HL-60 (cell line): ENCODE results near the gene TRIM26.

Experiments used
- DNase-seq, 2 experiments: peaks; one replicate each; pipeline ENCODE4 v3.0.0-alpha.2; 2010 to 2020; ENCODE audit warnings: low read depth in 1 of 2, low spot score in 1 of 2
- H3K27ac ChIP-seq: fragments of 250-450 bp; sonication (Bioruptor Pico); replicated peaks from 2 replicates; pipeline ENCODE4 v1.5.1; 2020; ENCODE audit warnings: mild to moderate bottlenecking, moderate library complexity
- H3K27me3 ChIP-seq: fragments of 250-450 bp; sonication (Bioruptor Pico); 2 replicates; pipeline ENCODE4 v1.5.1; 2021; ENCODE audit warnings: mild to moderate bottlenecking, moderate library complexity; ENCODE audit not compliant: insufficient read depth, poor library complexity, severe bottlenecking
- H3K4me3 ChIP-seq: replicated peaks from 2 replicates; pipeline ENCODE4 v1.5.1; 2011; ENCODE audit warnings: mild to moderate bottlenecking, control low read depth, low read length; ENCODE audit not compliant: insufficient read depth
- GABPA ChIP-seq: IDR thresholded peaks from 2 replicates; pipeline ENCODE4 v1.6.1; 2012; ENCODE audit warnings: low read depth
- POLR2AphosphoS5 ChIP-seq: IDR thresholded peaks from 2 replicates; pipeline ENCODE4 v1.6.1; 2012; ENCODE audit warnings: low read depth
- SPI1 ChIP-seq: IDR thresholded peaks from 2 replicates; pipeline ENCODE4 v1.6.1; 2012; ENCODE audit warnings: low read depth, mild to moderate bottlenecking, borderline replicate concordance
- TF ChIP-seq, protein P1 (sequence below): IDR thresholded peaks from 2 replicates; pipeline ENCODE4 v1.6.1; 2012; ENCODE audit warnings: low read depth; ENCODE audit not compliant: insufficient replicate concordance
- TF ChIP-seq, protein P2 (sequence below): IDR thresholded peaks from one replicate; pipeline ENCODE4 v1.5.1; 2011; ENCODE audit warnings: low read length, control low read depth, inconsistent platforms; ENCODE audit not compliant: insufficient read depth

Gene TRIM26

GRCh38 chr6:30195951-30196350 lies 17.3 kb downstream of the TRIM26 start:
- no peak for DNase-seq
- TF ChIP-seq GABPA (no peak), SPI1 (no peak)
- no peaks in the 10 kb centered on the region for H3K27me3 ChIP-seq
- H3K27ac ChIP-seq: no peak overlapping the region
- H3K4me3 ChIP-seq: no peak overlapping the region

DNA sequence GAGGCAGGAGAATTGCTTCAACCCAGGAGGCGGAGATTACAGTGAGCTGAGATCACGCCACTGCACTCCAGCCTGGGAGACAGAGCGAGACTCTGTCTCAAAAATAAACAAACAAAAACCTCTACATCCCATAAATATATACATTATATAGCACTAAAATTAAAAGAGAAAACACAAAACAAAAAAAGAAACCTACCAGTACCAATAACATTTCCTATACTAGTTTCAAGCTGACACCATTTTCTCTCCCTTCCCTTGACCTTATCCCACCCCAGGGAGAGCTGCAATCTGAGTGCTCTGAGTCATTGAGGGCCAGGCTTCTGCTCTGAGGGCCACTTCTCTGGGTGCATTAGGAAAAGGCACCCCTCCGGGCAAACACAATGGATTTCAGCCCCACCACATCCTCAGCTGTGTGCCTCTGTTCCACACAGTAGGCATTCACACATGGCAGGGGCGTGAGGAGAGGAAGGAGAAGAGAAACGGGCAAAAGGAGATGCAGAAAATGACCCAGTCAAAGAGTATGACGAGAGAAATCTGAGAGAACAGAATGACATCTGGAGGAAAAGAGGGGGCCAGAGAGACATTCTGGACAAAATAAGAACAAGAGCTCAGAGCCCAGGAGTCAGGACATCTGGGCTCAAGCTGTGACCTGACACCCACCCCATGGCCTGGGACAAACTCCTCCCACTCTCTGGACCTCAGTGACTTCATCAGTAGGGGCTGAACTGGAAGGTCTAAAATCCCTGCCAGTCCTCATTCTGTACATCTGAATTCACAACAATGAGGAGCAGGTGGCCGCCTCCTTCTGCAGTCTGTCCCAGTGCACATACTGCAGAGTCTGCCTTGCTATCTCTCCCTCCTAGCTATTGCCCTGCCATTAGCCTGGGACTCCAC lies 18.2 kb downstream of the TRIM26 start:
- TF ChIP-seq GABPA (no peak), POLR2AphosphoS5 (no peak), SPI1 (no peak)
- TF ChIP-seq, protein P1, sequence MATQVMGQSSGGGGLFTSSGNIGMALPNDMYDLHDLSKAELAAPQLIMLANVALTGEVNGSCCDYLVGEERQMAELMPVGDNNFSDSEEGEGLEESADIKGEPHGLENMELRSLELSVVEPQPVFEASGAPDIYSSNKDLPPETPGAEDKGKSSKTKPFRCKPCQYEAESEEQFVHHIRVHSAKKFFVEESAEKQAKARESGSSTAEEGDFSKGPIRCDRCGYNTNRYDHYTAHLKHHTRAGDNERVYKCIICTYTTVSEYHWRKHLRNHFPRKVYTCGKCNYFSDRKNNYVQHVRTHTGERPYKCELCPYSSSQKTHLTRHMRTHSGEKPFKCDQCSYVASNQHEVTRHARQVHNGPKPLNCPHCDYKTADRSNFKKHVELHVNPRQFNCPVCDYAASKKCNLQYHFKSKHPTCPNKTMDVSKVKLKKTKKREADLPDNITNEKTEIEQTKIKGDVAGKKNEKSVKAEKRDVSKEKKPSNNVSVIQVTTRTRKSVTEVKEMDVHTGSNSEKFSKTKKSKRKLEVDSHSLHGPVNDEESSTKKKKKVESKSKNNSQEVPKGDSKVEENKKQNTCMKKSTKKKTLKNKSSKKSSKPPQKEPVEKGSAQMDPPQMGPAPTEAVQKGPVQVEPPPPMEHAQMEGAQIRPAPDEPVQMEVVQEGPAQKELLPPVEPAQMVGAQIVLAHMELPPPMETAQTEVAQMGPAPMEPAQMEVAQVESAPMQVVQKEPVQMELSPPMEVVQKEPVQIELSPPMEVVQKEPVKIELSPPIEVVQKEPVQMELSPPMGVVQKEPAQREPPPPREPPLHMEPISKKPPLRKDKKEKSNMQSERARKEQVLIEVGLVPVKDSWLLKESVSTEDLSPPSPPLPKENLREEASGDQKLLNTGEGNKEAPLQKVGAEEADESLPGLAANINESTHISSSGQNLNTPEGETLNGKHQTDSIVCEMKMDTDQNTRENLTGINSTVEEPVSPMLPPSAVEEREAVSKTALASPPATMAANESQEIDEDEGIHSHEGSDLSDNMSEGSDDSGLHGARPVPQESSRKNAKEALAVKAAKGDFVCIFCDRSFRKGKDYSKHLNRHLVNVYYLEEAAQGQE: no peak
- TF ChIP-seq, protein P2, sequence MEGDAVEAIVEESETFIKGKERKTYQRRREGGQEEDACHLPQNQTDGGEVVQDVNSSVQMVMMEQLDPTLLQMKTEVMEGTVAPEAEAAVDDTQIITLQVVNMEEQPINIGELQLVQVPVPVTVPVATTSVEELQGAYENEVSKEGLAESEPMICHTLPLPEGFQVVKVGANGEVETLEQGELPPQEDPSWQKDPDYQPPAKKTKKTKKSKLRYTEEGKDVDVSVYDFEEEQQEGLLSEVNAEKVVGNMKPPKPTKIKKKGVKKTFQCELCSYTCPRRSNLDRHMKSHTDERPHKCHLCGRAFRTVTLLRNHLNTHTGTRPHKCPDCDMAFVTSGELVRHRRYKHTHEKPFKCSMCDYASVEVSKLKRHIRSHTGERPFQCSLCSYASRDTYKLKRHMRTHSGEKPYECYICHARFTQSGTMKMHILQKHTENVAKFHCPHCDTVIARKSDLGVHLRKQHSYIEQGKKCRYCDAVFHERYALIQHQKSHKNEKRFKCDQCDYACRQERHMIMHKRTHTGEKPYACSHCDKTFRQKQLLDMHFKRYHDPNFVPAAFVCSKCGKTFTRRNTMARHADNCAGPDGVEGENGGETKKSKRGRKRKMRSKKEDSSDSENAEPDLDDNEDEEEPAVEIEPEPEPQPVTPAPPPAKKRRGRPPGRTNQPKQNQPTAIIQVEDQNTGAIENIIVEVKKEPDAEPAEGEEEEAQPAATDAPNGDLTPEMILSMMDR: no peak
- no peak overlapping the region for H3K4me3 ChIP-seq
- DNase-seq: no peak
- no peak overlapping the region for H3K27ac ChIP-seq
- no peaks in the 10 kb centered on the region for H3K27me3 ChIP-seq

GRCh38 chr6:30192076-30192475 lies 21.1 kb downstream of the TRIM26 start:
- no peak overlapping the region for H3K4me3 ChIP-seq
- H3K27me3 ChIP-seq: no peaks in the 10 kb centered on the region
- no peak for TF ChIP-seq POLR2AphosphoS5
- TF ChIP-seq, protein P1: no peak
- no peak for TF ChIP-seq SPI1
- TF ChIP-seq, protein P2: no peak
- DNase-seq: no peak
- H3K27ac ChIP-seq: no peak overlapping the region

GRCh38 chr6:30188541-30188940 lies 24.7 kb downstream of the TRIM26 start:
- Histone ChIP-seq H3K27me3 (no peaks in the 10 kb centered on the region), H3K4me3 (no peak overlapping the region), H3K27ac (no peak overlapping the region)
- no peak for DNase-seq
- TF ChIP-seq GABPA: no peak
- TF ChIP-seq SPI1: no peak
- TF ChIP-seq, protein P2: no peak
- TF ChIP-seq POLR2AphosphoS5: no peak
- TF ChIP-seq, protein P1: no peak
